G401 (cell line): ENCODE results near the gene EP400. TPM values are rescaled to one million over a fixed set of nuclear protein-coding genes. Genes with fewer than 3 reads are reported as not detected.

Experiments
- DNase-seq: peaks from one replicate; pipeline ENCODE4 v3.0.0-alpha.2; 2015; ENCODE audit warnings: low spot score
- in situ Hi-C: cut with HindIII; loops from 2 replicates; pipeline ENCODE4 v1.10.0; 2016; ENCODE audit warnings: low sequenced_read_pairs, mixed read lengths
- total RNA-seq: library from RNA; depleted of rRNA; stranded (reverse); fragments of >200 nt; shearing (Covaris generic); gene quantifications from 2 replicates; pipeline ENCODE4 v1.2.3, GENCODE V29; 2014

The EP400 gene
- total RNA-seq, 1 experiment from 2014 or later = 5.5 TPM

- no peak for DNase-seq
- in situ Hi-C loops = no loop called here
Measured at GRCh38 chr12:131911851-131912477, 37.8 kb upstream of the EP400 start.

- DNase-seq = peak; percentile 67
- in situ Hi-C loops = no loop called here
Measured at GRCh38 chr12:131912518-131913274, 37.0 kb upstream of the EP400 start.

- DNase-seq = no peak
- in situ Hi-C loops = no loop called here
Measured at GRCh38 chr12:131913666-131914065, 36.1 kb upstream of the EP400 start.

- DNase-seq = no peak
- in situ Hi-C loops = no loop called here
Measured at GRCh38 chr12:131914179-131914702, 35.5 kb upstream of the EP400 start.

GRCh38 chr12:131915000-131915689 lies 34.6 kb upstream of the EP400 start:
- in situ Hi-C loops = no loop called here
- DNase-seq = no peak

- in situ Hi-C loops = no loop called here
Measured at GRCh38 chr12:131915823-131916222, 33.9 kb upstream of the EP400 start.

GRCh38 chr12:131916306-131917138 lies 33.2 kb upstream of the EP400 start:
- DNase-seq = no peak
- in situ Hi-C loops = no loop called here

More at GRCh38 chr12:131915823-131916222, 33.9 kb upstream of the EP400 start:
- no peak for DNase-seq

- in situ Hi-C loops = no loop called here
Measured at GRCh38 chr12:131917139-131917710, 32.5 kb upstream of the EP400 start.

GRCh38 chr12:131917711-131918306 lies 31.9 kb upstream of the EP400 start:
- in situ Hi-C loops = no loop called here
- DNase-seq = no peak

More at GRCh38 chr12:131917139-131917710, 32.5 kb upstream of the EP400 start:
- no peak for DNase-seq

GRCh38 chr12:131918311-131919050 lies 31.3 kb upstream of the EP400 start:
- DNase-seq = no peak

GRCh38 chr12:131919051-131919347 lies 30.7 kb upstream of the EP400 start:
- no peak for DNase-seq
- in situ Hi-C loops = no loop called here

More at GRCh38 chr12:131918311-131919050, 31.3 kb upstream of the EP400 start:
- in situ Hi-C loops = no loop called here

- in situ Hi-C loops = no loop called here
- no peak for DNase-seq
Measured at GRCh38 chr12:131919366-131920156, 30.2 kb upstream of the EP400 start.

GRCh38 chr12:131920157-131920508 lies 29.6 kb upstream of the EP400 start:
- in situ Hi-C loops = no loop called here
- DNase-seq = no peak

GRCh38 chr12:131920902-131921840 lies 28.6 kb upstream of the EP400 start:
- in situ Hi-C loops = no loop called here

GRCh38 chr12:131921866-131922769 lies 27.6 kb upstream of the EP400 start:
- DNase-seq = no peak
- in situ Hi-C loops = no loop called here

More at GRCh38 chr12:131920902-131921840, 28.6 kb upstream of the EP400 start:
- no peak for DNase-seq
